Measurements from ENCODE around the gene PSME4.
"Not testable (repeated sequence)": the region's sequence is repeated elsewhere in the genome, so short reads cannot be mapped to it uniquely, and the experiment has no call there.

Gene PSME4

GRCh38 chr2:53964987-53965687, 5.7 kb downstream of the PSME4 start:
- no peak for DNase-seq

DNA sequence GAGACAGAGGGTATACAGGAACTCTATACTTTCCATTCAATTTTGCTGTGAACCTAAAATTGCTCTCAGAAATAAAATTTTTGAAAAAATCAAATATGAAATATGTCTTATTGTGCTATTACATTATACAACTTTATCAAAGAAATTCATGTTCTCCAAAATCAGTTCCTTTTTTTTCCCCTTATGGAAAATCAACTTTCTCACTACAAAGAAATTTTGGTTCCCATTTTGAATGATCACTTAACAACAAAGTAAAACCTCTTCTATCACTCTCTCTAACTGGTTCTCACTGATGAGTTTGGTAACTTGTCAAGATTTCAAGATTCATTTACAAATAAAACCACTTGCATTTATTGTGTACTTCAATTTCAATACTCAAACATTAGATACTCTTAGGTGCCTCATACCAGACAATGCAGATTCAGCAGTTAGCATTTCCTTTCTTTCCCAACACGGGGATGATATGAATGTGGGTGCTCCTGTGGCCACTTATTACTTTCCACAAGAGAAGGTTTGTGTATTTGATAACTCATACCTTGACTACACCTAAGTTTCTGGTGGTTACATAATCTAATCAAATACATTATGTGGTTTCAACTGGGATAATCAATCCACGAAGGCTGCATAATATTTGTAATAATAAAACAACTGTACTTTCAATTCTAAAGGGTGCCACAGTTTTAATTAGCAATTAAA, 6.4 kb downstream of the PSME4 start:
- DNase-seq, result no peak

DNA sequence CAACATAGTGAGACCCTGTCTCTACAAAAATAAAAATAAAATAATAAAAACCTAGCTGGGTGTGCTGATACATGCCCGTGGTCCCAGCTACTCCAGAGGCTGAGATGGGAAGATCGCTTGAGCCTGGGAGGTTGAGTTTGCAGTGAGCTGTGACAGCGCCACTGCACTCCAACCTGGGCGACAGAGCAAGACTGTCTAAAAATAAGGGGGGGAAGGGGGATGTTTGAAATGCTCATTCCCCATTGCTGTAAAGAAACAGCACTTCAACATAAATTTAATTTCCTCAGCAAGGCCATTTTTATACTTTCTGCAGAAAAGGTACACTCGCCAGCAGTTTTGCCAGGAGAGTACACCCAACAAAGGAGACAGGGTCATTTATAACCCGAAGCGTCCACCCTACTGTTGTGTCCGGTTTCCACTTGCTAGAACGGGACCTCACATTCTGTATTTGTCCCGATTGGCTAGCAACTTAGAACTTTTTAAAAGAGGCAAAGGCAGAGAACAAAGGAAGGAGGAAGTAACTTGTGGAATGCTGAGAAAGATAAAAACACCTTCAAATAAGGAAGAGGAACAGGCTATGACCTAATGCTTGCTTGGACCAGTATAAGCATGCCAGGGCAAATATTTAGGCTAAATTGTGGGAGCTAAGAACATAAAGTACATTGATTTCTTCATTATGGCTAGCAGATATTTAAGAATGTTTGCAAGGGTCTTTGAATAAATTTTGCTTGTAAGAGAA, 9.1 kb downstream of the PSME4 start:
- DNase-seq, result not testable (repeated sequence)

DNA sequence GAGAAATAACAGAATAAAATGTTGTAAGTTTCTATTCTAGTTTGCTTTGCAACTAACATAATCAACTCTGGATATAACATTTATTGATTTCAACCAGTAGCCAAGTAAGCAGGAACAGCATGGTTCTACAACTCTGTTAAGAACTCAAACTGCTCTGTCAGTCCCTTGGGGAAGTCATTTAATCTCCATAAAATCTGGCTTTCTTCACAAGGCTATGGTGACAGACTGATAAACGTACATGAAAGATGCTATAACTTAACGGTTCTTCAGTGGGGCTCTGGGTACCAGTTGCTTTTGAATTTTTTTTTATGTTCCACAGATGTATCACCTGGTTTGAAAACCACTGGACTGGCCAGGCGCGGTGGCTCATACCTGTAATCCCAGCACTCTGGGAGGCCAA, 10.3 kb downstream of the PSME4 start:
- DNase-seq, result no peak

- no peak for DNase-seq
Measured at GRCh38 chr2:53958443-53958842, 12.3 kb downstream of the PSME4 start.

GRCh38 chr2:53952519-53952918, 18.3 kb downstream of the PSME4 start:
- no peak for DNase-seq

GRCh38 chr2:53949457-53949856, 21.3 kb downstream of the PSME4 start:
- DNase-seq, result no peak

- no peak for DNase-seq
Measured at GRCh38 chr2:53945538-53945937, 25.3 kb downstream of the PSME4 start.

GRCh38 chr2:53944542-53944941, 26.3 kb downstream of the PSME4 start:
- no peak for DNase-seq

GRCh38 chr2:53942280-53942679, 28.5 kb downstream of the PSME4 start:
- DNase-seq, result no peak

GRCh38 chr2:53941749-53942148, 29.0 kb downstream of the PSME4 start:
- DNase-seq, result no peak

GRCh38 chr2:53939656-53940055, 31.1 kb downstream of the PSME4 start:
- no peak for DNase-seq

DNA sequence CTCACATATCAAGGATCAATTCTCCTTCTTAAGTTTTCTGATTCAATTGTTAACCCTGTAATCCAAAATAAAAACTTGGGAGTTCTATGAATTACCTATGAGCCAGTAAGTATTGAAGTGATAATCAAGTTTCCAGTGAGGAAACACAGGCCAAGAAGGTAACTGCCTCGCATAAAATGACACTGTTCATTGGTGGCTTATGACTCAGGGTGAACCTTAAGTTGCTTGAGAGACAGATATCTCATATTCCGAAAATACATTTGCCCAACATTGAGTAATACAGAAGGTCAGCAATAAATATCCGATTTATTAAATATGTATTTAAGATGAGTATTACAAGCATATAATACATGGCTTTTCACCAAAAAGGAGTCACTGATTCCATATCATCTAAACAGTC, 31.9 kb downstream of the PSME4 start:
- no peak for DNase-seq

- DNase-seq, result no peak
Measured at GRCh38 chr2:53933329-53933728, 37.5 kb downstream of the PSME4 start.

DNA sequence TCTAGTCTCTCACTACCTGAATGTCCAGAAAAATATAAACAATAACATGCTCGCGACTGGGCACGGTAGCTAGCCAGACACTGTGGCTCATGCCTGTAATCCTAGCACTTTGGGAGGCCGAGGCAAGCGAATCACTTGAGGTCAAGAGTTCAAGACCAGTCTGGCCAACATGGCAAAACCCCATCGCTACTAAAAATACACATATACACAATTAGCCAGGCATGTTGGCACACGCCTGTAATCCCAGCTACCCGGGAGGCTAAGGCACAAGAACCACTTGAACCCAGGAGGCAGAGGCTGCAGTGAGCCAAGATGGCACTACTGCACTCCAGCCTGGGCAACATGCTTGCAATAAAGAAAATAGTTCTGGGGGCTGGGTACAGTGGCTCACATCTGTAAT, 44.5 kb downstream of the PSME4 start:
- DNase-seq, result not testable (repeated sequence)

- no peak for DNase-seq
Measured at GRCh38 chr2:53913721-53914120, 57.1 kb downstream of the PSME4 start.

DNA sequence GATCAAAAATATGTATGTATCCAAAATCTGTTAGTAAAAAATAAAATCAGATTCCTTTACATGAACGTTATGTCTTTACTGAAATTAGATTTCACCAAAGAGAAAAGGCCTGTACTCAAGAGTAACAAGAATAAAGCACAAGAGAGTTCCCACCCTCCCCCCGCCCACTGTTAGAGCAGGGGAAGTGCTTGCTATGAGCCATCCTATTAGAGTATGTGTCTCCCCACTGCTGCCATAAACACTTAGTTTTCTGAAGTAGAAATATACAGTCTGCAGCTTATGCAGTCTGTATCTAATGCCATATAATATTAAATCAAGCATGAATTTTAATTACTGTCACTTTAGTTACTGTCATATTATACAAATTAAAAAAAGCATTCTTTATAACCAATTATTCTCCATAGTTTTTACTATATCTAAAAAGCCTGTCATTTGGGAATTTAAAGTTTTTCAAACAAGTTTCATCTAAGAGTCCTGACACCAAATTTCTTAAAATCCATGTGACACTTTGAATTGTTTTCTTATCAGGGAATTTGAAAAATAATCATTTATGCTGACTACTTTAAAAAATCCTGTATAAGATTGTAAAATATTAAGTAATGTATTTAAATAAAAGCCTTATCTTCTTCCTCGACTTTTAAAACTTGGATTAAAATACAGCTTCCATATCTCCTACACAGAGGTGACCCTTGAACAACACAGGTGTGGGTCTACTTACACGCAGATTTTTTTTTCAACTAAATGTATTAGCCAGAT, 59.2 kb downstream of the PSME4 start:
- DNase-seq, result no peak

GRCh38 chr2:53907582-53907981, 63.2 kb downstream of the PSME4 start:
- no peak for DNase-seq

- DNase-seq, result no peak
Measured at GRCh38 chr2:53905396-53905795, 65.4 kb downstream of the PSME4 start.

DNA sequence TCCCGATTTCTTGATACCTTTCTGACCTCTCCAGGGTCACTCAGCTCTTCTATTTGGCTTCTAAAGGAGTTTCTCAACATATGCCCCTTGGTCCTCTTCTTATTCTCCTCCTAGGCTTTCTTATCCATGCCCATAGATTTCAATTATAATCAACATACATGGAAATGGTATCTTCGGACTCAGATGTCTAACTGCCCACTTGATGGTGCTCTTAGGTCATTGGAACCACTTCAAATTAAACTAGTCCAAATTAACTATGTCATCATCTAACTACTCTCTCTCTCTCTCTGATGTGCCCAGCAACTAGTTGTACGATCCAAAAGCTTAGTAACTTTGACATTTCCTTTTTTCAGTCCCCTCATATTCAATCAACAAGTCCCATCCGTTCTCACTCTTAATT, 67.8 kb downstream of the PSME4 start:
- DNase-seq, result no peak

GRCh38 chr2:53901192-53901591, 69.6 kb downstream of the PSME4 start:
- no peak for DNase-seq

- no peak for DNase-seq
Measured at GRCh38 chr2:53896864-53897263, 73.9 kb downstream of the PSME4 start.

Data from NCI-H1930 (cell line).